ENCODE data around the gene VWA5A. TPM values are rescaled to one million over a fixed set of nuclear protein-coding genes. Genes with fewer than 3 reads are reported as not detected.

Gene VWA5A, protein sequence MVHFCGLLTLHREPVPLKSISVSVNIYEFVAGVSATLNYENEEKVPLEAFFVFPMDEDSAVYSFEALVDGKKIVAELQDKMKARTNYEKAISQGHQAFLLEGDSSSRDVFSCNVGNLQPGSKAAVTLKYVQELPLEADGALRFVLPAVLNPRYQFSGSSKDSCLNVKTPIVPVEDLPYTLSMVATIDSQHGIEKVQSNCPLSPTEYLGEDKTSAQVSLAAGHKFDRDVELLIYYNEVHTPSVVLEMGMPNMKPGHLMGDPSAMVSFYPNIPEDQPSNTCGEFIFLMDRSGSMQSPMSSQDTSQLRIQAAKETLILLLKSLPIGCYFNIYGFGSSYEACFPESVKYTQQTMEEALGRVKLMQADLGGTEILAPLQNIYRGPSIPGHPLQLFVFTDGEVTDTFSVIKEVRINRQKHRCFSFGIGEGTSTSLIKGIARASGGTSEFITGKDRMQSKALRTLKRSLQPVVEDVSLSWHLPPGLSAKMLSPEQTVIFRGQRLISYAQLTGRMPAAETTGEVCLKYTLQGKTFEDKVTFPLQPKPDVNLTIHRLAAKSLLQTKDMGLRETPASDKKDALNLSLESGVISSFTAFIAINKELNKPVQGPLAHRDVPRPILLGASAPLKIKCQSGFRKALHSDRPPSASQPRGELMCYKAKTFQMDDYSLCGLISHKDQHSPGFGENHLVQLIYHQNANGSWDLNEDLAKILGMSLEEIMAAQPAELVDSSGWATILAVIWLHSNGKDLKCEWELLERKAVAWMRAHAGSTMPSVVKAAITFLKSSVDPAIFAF
- total RNA-seq, result 1 to 10 TPM; 3.5 to 9.0 (median 5.8) TPM
- long read RNA-seq, partial matches to known transcripts, result 0 of 2 reads
- long read RNA-seq, other reads (novel, unspliced or antisense), result 0 of 2 reads

DNA sequence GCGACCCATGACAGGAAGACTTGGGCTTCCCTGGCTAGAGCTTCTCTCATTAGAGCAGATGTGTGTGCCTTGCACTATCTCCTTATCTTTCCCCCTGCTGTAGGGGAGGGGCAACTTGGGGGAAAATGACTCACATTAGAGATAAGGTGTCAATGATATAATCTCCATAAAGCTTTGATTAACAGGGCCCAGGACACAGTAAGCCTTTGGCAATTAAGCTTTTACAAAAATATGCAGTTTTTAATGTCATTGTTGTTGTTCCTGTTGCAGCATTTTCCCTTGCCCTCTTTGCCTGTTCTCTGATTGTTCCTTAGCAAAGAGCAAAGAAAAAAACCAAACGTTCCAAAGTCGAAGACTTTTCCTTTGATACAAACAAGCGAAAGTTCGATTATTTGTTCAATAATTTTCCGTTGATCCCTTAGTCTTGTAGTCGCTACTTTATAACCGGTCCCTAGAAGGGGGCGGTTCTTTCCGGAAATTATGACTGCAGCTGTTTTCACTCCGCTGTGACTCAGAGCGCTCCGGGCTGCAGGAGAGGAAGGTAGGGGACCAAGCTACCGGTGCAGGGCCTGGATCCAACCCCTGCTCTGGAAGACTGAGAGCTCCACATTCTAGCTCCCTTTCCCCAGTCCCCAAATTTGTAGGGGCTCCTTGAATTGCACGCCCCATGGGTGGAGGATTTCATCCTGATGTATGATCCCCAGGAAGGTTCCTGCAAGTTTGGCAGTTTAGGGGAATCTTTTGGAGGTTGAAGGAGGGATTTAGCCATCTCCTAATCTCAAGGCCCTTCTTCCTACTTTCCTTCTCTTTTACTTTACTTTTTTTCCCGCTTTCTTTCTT, at the start of gene VWA5A:
VWA5A (plus strand) TSS at position 509 of the 840 bp plus-strand sequence. CDS start 2,062 bp downstream, outside the sequence.
- Histone ChIP-seq H3K36me3 (peaks cover 0 to 9% (median 5%) of the 10 kb centered on the region in 4 donors), H3K4me1 (peaks cover 0 to 8% (median 0%) of the 10 kb centered on the region in 4 donors), H3K9me3 (no peaks in the 10 kb centered on the region), H3K4me3 (peak within 1 kb of the TSS; percentile 54 to 65 (median 55)), H3K27ac (peak within 1 kb of the TSS in 2 of 3 donors; percentile 23 to 37), H3K27me3 (no peaks in the 10 kb centered on the region)
- WGBS (ENCODE audit: insufficient coverage, low coverage, low lambda C conversion rate, missing lambda C conversion rate), result 4% methylated on average over 15 of the region's 16 CpGs
- intact Hi-C loops (cut with DNase I), result no loop called here
- ATAC-seq, result peak; percentile 98 to 100 (median 99)
- TF ChIP-seq, protein P1, sequence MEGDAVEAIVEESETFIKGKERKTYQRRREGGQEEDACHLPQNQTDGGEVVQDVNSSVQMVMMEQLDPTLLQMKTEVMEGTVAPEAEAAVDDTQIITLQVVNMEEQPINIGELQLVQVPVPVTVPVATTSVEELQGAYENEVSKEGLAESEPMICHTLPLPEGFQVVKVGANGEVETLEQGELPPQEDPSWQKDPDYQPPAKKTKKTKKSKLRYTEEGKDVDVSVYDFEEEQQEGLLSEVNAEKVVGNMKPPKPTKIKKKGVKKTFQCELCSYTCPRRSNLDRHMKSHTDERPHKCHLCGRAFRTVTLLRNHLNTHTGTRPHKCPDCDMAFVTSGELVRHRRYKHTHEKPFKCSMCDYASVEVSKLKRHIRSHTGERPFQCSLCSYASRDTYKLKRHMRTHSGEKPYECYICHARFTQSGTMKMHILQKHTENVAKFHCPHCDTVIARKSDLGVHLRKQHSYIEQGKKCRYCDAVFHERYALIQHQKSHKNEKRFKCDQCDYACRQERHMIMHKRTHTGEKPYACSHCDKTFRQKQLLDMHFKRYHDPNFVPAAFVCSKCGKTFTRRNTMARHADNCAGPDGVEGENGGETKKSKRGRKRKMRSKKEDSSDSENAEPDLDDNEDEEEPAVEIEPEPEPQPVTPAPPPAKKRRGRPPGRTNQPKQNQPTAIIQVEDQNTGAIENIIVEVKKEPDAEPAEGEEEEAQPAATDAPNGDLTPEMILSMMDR (IDR thresholded peaks at IDR 0.05), result no peak
- TF ChIP-seq POLR2A (IDR thresholded peaks at IDR 0.05), result peak; percentile 92
- peak; percentile 80 to 88 (median 85) for DNase-seq

DNA sequence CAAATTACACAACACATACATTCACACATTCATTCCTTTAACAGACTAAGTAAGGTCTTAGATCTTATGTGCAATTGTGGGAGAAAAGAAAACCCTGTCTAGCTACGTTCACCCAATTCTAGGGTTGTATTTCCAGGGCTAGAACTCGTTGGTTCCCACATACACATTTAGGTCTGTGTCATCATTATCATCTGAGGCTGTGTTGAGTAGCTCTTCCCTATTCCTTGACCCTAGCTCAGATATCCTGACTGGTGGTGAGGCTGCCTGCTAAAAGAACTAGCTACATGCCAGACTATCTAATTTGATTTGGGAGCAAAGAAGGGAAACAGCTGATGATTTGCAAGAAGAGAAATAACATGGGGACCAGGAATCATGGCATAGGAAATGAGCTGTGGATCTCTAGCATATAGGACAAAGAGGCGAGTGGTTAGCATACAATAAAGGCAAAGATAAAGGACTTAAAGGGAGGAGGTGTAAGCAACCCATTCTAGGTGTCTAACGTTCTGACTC, 46.6 kb upstream of the VWA5A start:
- intact Hi-C loops (cut with DNase I), result no loop called here
- DNase-seq (no peak), ATAC-seq (no peak)
- Histone ChIP-seq H3K4me1 (peaks cover 0 to 6% (median 0%) of the 10 kb centered on the region in 4 donors), H3K27me3 (no peaks in the 10 kb centered on the region), H3K4me3 (no peak overlapping the region), H3K9me3 (no peaks in the 10 kb centered on the region), H3K27ac (no peak overlapping the region), H3K36me3 (no peaks in the 10 kb centered on the region)
- TF ChIP-seq, protein P1 (IDR thresholded peaks at IDR 0.05), result no peak
- no peak for TF ChIP-seq POLR2A (IDR thresholded peaks at IDR 0.05)
- WGBS (ENCODE audit: insufficient coverage, low coverage, low lambda C conversion rate, missing lambda C conversion rate), result 19% methylated on average over 4 of the region's 4 CpGs

DNA sequence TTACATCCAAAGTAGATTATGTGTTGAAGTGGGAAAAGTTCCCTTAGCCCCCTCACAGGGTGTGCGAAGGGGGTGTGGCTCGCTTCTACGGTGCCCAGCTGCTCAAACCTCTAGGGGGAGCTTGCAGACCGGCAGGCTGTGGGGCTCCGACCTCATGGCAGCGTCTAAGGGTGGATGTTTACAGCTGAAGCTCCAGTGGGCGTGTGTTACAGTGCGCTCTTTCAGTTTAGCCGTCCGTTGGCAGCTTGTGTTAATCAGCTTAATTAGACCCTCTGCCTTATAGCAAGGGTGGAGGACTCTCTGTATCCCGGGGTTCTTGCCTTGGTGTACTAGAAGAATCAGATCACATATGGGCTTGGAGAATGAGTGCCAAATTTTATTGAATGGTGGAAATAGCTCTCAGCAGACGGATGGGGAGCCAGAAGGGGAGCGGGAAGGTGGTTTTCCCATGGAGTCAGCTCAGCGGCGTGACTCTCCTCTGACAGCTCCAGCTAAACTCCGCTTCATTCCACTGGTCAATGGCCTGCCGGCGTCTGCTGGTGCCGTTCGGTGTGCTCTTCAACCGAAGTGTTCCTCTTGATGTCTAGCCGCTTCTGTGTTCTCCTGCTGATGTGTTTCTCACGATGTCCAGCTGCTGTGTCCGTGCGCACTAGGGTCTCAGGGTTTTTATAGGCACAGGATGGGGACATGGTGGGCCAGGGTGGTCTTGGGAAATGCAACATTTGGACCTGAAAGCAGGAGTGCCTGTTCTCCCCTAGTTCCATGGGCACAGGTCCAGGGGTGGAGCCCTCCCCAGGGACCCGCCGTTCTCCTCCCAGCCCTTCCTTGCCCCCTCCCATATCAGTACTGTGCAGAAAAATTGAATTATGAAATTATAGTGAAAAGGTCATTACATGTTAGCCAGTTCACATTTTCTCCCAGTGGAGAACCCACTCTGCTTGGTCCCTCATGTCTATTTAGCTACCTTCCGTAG, 45.5 kb upstream of the VWA5A start:
- intact Hi-C loops (cut with DNase I), result no loop called here
- Histone ChIP-seq H3K27me3 (no peaks in the 10 kb centered on the region), H3K36me3 (no peaks in the 10 kb centered on the region), H3K4me1 (peaks cover 0 to 6% (median 0%) of the 10 kb centered on the region in 4 donors), H3K9me3 (no peaks in the 10 kb centered on the region), H3K4me3 (no peak overlapping the region), H3K27ac (no peak overlapping the region)
- 28% methylated on average over 6 of the region's 28 CpGs for WGBS (ENCODE audit: insufficient coverage, low coverage, low lambda C conversion rate, missing lambda C conversion rate)
- TF ChIP-seq POLR2A (IDR thresholded peaks at IDR 0.05), result no peak
- TF ChIP-seq, protein P1 (IDR thresholded peaks at IDR 0.05), result peak; percentile 11 to 57 (median 48)
- peak in 2 of 3 donors; percentile 64 for DNase-seq
- peak; percentile 76 to 87 (median 81) for ATAC-seq
